ENCODE measurements around the gene TFRC.
"Not testable (repeated sequence)": the region's sequence is repeated elsewhere in the genome, so short reads cannot be mapped to it uniquely, and the experiment has no call there.

The TFRC gene

GRCh38 chr3:196002721-196003120, 79.2 kb downstream of the TFRC start:
- not testable (repeated sequence) for DNase-seq

GRCh38 chr3:196001240-196001639, 80.7 kb downstream of the TFRC start:
- DNase-seq: not testable (repeated sequence)

GRCh38 chr3:196000360-196000950, 81.4 kb downstream of the TFRC start:
- DNase-seq: not testable (repeated sequence)

- no peak for DNase-seq
Measured at GRCh38 chr3:195999896-196000295, 82.0 kb downstream of the TFRC start.
